Adrenal gland (tissue), 12 donors: ENCODE measurements around the gene MYLK3. TPM values are rescaled to one million over a fixed set of nuclear protein-coding genes. Genes with fewer than 3 reads are reported as not detected.
A peak's percentile ranks its signal among the peaks of the same experiment; 100 is the strongest.

Source experiments
- DNase-seq, 7 donors: peaks; one replicate each; pipeline ENCODE4 v3.0.0-alpha.2; 2019 to 2020
- H3K27ac ChIP-seq, 5 donors: fragments of 200-600 bp; sonication (generic) in 4 of 5; 1 replicate in 3 of 5; 2 replicates in 2 of 5; pipeline versions ENCODE4 v1.5.1 to v1.8.0; 2016 to 2020; ENCODE audit warnings: mild to moderate bottlenecking in 1 of 5
- H3K27me3 ChIP-seq: fragments of 200-600 bp; 2 replicates; pipeline ENCODE4 v1.8.0; 2021
- H3K36me3 ChIP-seq, 2 donors: fragments of 200-600 bp; replicated peaks in 1 of 2; 1 replicate in 1 of 2; 2 replicates in 1 of 2; pipeline versions ENCODE4 v1.5.1 to v1.8.0; 2018 to 2022
- H3K4me1 ChIP-seq, 2 donors: fragments of 200-600 bp; replicated peaks in 1 of 2; 1 replicate in 1 of 2; 2 replicates in 1 of 2; pipeline versions ENCODE4 v1.5.1 to v1.8.0; 2018 to 2021
- H3K4me3 ChIP-seq, 4 donors: fragments of 200-600 bp; sonication (generic) in 3 of 4; one replicate each; pipeline ENCODE4 v1.5.1; 2016 to 2018
- H3K9me3 ChIP-seq, 3 donors: fragments of 200-600 bp; sonication (generic) in 1 of 3; replicated peaks in 1 of 3; 1 replicate in 2 of 3; 2 replicates in 1 of 3; pipeline versions ENCODE4 v1.5.1 to v1.8.0; 2016 to 2021
- CTCF ChIP-seq, 6 experiments: fragments of 450-650 bp in 4 of 6; fragments of 200-600 bp in 2 of 6; sonication (generic) in 1 of 6; IDR thresholded peaks; 1 replicate in 5 of 6; 2 replicates in 1 of 6; pipeline versions ENCODE4 v1.5.1 to v1.8.0; 2016 to 2021; ENCODE audit warnings: antibody characterized with exemption in 6 of 6, mild to moderate bottlenecking in 2 of 6, moderate library complexity in 1 of 6
- POLR2A ChIP-seq, 2 donors: fragments of 450-650 bp; IDR thresholded peaks; one replicate each; pipeline ENCODE4 v1.6.1; 2017; ENCODE audit warnings: antibody characterized with exemption in 2 of 2, mild to moderate bottlenecking in 2 of 2, moderate library complexity in 1 of 2
- WGBS, 4 donors: extraction: QIAGEN DNeasy Blood & Tissue Kit in 2 of 4; methylation state at CpG; one replicate each; pipeline versions ENCODE4 v1.1.5 to v1.1.7; 2013 to 2017; 5-methylcytosine and 5-hydroxymethylcytosine counted together
- intact Hi-C, 2 donors: fragments of 100-400 bp; cut with DNase I; formaldehyde crosslinking; loops; one replicate each; pipeline versions ENCODE4 v1.14.1 to v1.15.0; 2022 to 2023
- polyA plus RNA-seq, 3 donors: library from polyadenylated mRNA; stranded (reverse); fragments of 200-250 nt in 2 of 3; fragments of 350-450 nt in 1 of 3; fragmentation: Illumina TruSeq in 1 of 3; extraction: RNeasy Lipid Tissue Mini Kit (QIAGEN cat#74804) in 1 of 3; gene quantifications; one replicate each; pipeline ENCODE4 v1.2.3, GENCODE V29; 2013 to 2014
- total RNA-seq, 9 donors: library from RNA; depleted of rRNA in 4 of 9; stranded (reverse); fragments of >200 nt in 4 of 9; fragments of 120-200 nt in 1 of 9; fragmentation: NEBNext Ultra II Directional in 1 of 9; extraction: Animal tissue kit (Norgen Biotek cat#: 25700) in 1 of 9; gene quantifications; one replicate each; pipeline versions ENCODE4 v1.1.0 to v1.2.4, GENCODE V29; 2013 to 2023
- donor health status: healthy with polysubstance abuse.
- donor health status: Bipolar disorder and iron deficiency.
- donor health status: DM: yes; HTN: yes; CAD: no.
- donor health status: DM: no; HTN: no; CAD: no.
- donor health status: DM: no; HTN: no; CAD: no.
- donor health status: DM: yes; HTN: yes; CAD: no.

Gene MYLK3
- total and polyA plus RNA-seq, 12 donors, result 0.10 to 3.9 (median 0.68) TPM

GRCh38 chr16:46777804-46778203 is 29.7 kb upstream of the MYLK3 start:
- WGBS, 4 donors, result 87 to 88% methylated on average over 12 of the region's 12 CpGs; no CpG with 5 or more reads in 2 of the 4 donors
- DNase-seq, result no peak
- H3K4me3 ChIP-seq, result no peak overlapping the region
- no peaks in the 10 kb centered on the region for H3K36me3 ChIP-seq
- H3K9me3 ChIP-seq, result no peaks in the 10 kb centered on the region
- H3K27me3 ChIP-seq, result no peaks in the 10 kb centered on the region
- TF ChIP-seq CTCF (IDR thresholded peaks at IDR 0.05) (no peak), POLR2A (IDR thresholded peaks at IDR 0.05) (no peak)
- no peak overlapping the region for H3K27ac ChIP-seq
- intact Hi-C loops, result no loop called here
- H3K4me1 ChIP-seq, result no peaks in the 10 kb centered on the region

GRCh38 chr16:46775214-46775613 is 27.1 kb upstream of the MYLK3 start:
- DNase-seq, result no peak
- H3K27me3 ChIP-seq, result no peaks in the 10 kb centered on the region
- no peaks in the 10 kb centered on the region for H3K9me3 ChIP-seq
- intact Hi-C loops, result no loop called here
- WGBS, 4 donors, result 82 to 92% (median 90%) methylated on average over 4 of the region's 4 CpGs
- TF ChIP-seq CTCF (IDR thresholded peaks at IDR 0.05), result no peak
- no peak for TF ChIP-seq POLR2A (IDR thresholded peaks at IDR 0.05)
- H3K4me3 ChIP-seq, result no peak overlapping the region
- H3K36me3 ChIP-seq, result no peaks in the 10 kb centered on the region
- no peaks in the 10 kb centered on the region for H3K4me1 ChIP-seq
- no peak overlapping the region for H3K27ac ChIP-seq

GRCh38 chr16:46774743-46775177 is 26.6 kb upstream of the MYLK3 start:
- no peaks in the 10 kb centered on the region for H3K4me1 ChIP-seq
- TF ChIP-seq POLR2A (IDR thresholded peaks at IDR 0.05), result no peak
- no peaks in the 10 kb centered on the region for H3K27me3 ChIP-seq
- intact Hi-C loops, result no loop called here
- H3K27ac ChIP-seq, result no peak overlapping the region
- no peak overlapping the region for H3K4me3 ChIP-seq
- no peaks in the 10 kb centered on the region for H3K9me3 ChIP-seq
- 73 to 77% (median 76%) methylated on average over 3 of the region's 3 CpGs for WGBS, 4 donors
- DNase-seq, result no peak
- H3K36me3 ChIP-seq, result no peaks in the 10 kb centered on the region

- no peak for DNase-seq
- Histone ChIP-seq H3K9me3 (no peaks in the 10 kb centered on the region), H3K27ac (no peak overlapping the region), H3K4me1 (no peaks in the 10 kb centered on the region), H3K4me3 (no peak overlapping the region), H3K36me3 (no peaks in the 10 kb centered on the region), H3K27me3 (no peaks in the 10 kb centered on the region)
- WGBS, 4 donors, result 77 to 86% (median 84%) methylated on average over 4 of the region's 4 CpGs
- intact Hi-C loops, result no loop called here
- TF ChIP-seq POLR2A (IDR thresholded peaks at IDR 0.05) (no peak), CTCF (IDR thresholded peaks at IDR 0.05) (no peak)
Measured at GRCh38 chr16:46772463-46772862, 24.3 kb upstream of the MYLK3 start.

- Histone ChIP-seq H3K9me3 (no peaks in the 10 kb centered on the region), H3K4me3 (no peak overlapping the region), H3K36me3 (no peaks in the 10 kb centered on the region), H3K27me3 (no peaks in the 10 kb centered on the region), H3K27ac (no peak overlapping the region), H3K4me1 (no peaks in the 10 kb centered on the region)
- intact Hi-C loops, result no loop called here
- DNase-seq, result peak in 1 of 7 donors; percentile 14
- 82 to 90% (median 87%) methylated on average over 8 of the region's 8 CpGs for WGBS, 4 donors
- TF ChIP-seq POLR2A (IDR thresholded peaks at IDR 0.05) (no peak), CTCF (IDR thresholded peaks at IDR 0.05) (no peak)
Measured at GRCh38 chr16:46768809-46769208, 20.7 kb upstream of the MYLK3 start.
